ENCODE measurements around the gene EBNA1BP2. TPM values are rescaled to one million over a fixed set of nuclear protein-coding genes. Genes with fewer than 3 reads are reported as not detected.

The EBNA1BP2 gene
- total and polyA plus RNA-seq, 2 donors (not counting 3 experiments of a cell fraction or from before 2014, with no cell fraction given): 47.8 to 104 TPM

- peaks cover 0 to 4% of the 10 kb centered on the region in 2 experiments for H3K27me3 ChIP-seq (ENCODE audit: control insufficient read depth in 2 of 2, insufficient read depth in 2 of 2, low read length in 2 of 2)
Measured at GRCh38 chr1:43172527-43172972, 460 bp upstream of the EBNA1BP2 start.

GRCh38 chr1:43171312-43171875 lies 696 bp downstream of the EBNA1BP2 start:
- no TSS peak for BruUV-seq (replicated peaks)

More at GRCh38 chr1:43172527-43172972, 460 bp upstream of the EBNA1BP2 start:
- Histone ChIP-seq H3K4me1 (ENCODE audit: control insufficient read depth, extremely low read depth, insufficient read depth, low read length) (peaks cover 12% of the 10 kb centered on the region), H3K4me2 (ENCODE audit: insufficient read depth, low read length) (peak overlapping the region; percentile 21), H3K9me3 (replicated peaks; ENCODE audit: control insufficient read depth, insufficient read depth, low read length) (no peaks in the 10 kb centered on the region), H3K27ac (ENCODE audit: insufficient read depth, low read depth, low read length) (peak overlapping the region; percentile 30), H3K36me3 (ENCODE audit: control insufficient read depth in 2 of 2, extremely low read depth in 1 of 2, insufficient read depth in 2 of 2, low read length in 2 of 2) (peaks cover 8% of the 10 kb centered on the region in 2 experiments), H4K20me1 (replicated peaks; ENCODE audit: control insufficient read depth, extremely low read depth, insufficient read depth, low read length) (no peaks in the 10 kb centered on the region), H3K9ac (replicated peaks; ENCODE audit: extremely low read depth, insufficient read depth, low read length) (peak overlapping the region; percentile 43), H2AFZ (ENCODE audit: low read depth, low read length) (peak overlapping the region; percentile 77), H3K9me1 (replicated peaks; ENCODE audit: control insufficient read depth, extremely low read depth, insufficient read depth, low read length) (no peaks in the 10 kb centered on the region), H3K79me2 (ENCODE audit: control insufficient read depth, insufficient read depth, low read length) (peaks cover 30% of the 10 kb centered on the region), H3K4me3 (replicated peaks in 1 of 3; ENCODE audit: insufficient read depth in 1 of 3, low read depth in 1 of 3, low read length in 3 of 3) (peak overlapping the region; percentile 6 to 81 (median 51))
- DNase-seq (ENCODE audit: low read depth, low spot score): peak; percentile 77
- no peak for FAIRE-seq
- ChIA-PET POLR2A (interaction anchor here (3.5 kb wide), 1 partner anchor 34 kb away, joined by 23 read pairs; no protein-coding TSS in a partner anchor), CTCF (interaction anchor here (1.7 to 2.3 kb wide), 5 partner anchors 33 to 259 kb away, joined by 6 to 14 read pairs (median 9); no protein-coding TSS in a partner anchor)
- peak; percentile 67 for TF ChIP-seq MAX (IDR thresholded peaks at IDR 0.05; ENCODE audit: insufficient read depth, insufficient read length)
- TF ChIP-seq POLR2AphosphoS5 (IDR thresholded peaks at IDR 0.05; ENCODE audit: insufficient read depth, low read depth, low read length): no peak
- dilution Hi-C loops (cut with MboI; ENCODE audit: extremely low pct_ligation_motif_present, low sequenced_read_pairs): no loop called here
- no TSS peak for BruUV-seq (replicated peaks)
- intact Hi-C loops (cut with micrococcal nuclease): loop anchor here (1.0 kb wide), 2 partner anchors 35 to 129 kb away; no protein-coding TSS in a partner anchor

More at GRCh38 chr1:43171312-43171875, 696 bp downstream of the EBNA1BP2 start:
- Histone ChIP-seq H3K9ac (replicated peaks; ENCODE audit: extremely low read depth, insufficient read depth, low read length) (peak overlapping the region; percentile 43), H3K9me3 (replicated peaks; ENCODE audit: control insufficient read depth, insufficient read depth, low read length) (no peaks in the 10 kb centered on the region), H4K20me1 (replicated peaks; ENCODE audit: control insufficient read depth, extremely low read depth, insufficient read depth, low read length) (no peaks in the 10 kb centered on the region), H3K4me2 (ENCODE audit: insufficient read depth, low read length) (peak overlapping the region; percentile 94), H3K27me3 (ENCODE audit: control insufficient read depth in 2 of 2, insufficient read depth in 2 of 2, low read length in 2 of 2) (no peaks in the 10 kb centered on the region), H3K9me1 (replicated peaks; ENCODE audit: control insufficient read depth, extremely low read depth, insufficient read depth, low read length) (no peaks in the 10 kb centered on the region), H2AFZ (ENCODE audit: low read depth, low read length) (peak overlapping the region; percentile 77), H3K4me1 (ENCODE audit: control insufficient read depth, extremely low read depth, insufficient read depth, low read length) (peaks cover 12% of the 10 kb centered on the region), H3K79me2 (ENCODE audit: control insufficient read depth, insufficient read depth, low read length) (peaks cover 30% of the 10 kb centered on the region), H3K27ac (ENCODE audit: insufficient read depth, low read depth, low read length) (peak overlapping the region; percentile 30), H3K36me3 (ENCODE audit: control insufficient read depth in 2 of 2, extremely low read depth in 1 of 2, insufficient read depth in 2 of 2, low read length in 2 of 2) (peaks cover 8 to 15% of the 10 kb centered on the region in 2 experiments), H3K4me3 (replicated peaks in 1 of 3; ENCODE audit: insufficient read depth in 1 of 3, low read depth in 1 of 3, low read length in 3 of 3) (peak overlapping the region; percentile 6 to 81 (median 51))
- no peak for TF ChIP-seq FOS (IDR thresholded peaks at IDR 0.05; ENCODE audit: borderline replicate concordance, insufficient read depth, low read length)
- TF ChIP-seq GATA2 (IDR thresholded peaks at IDR 0.05; ENCODE audit: insufficient read depth, insufficient read length, low read depth, low read length): no peak
- TF ChIP-seq POLR2A (IDR thresholded peaks at IDR 0.05; ENCODE audit: low read depth, low read length): no peak
- TF ChIP-seq MYC (IDR thresholded peaks at IDR 0.05; ENCODE audit: low read depth, low read length): no peak
- no peak for TF ChIP-seq POLR2AphosphoS5 (IDR thresholded peaks at IDR 0.05; ENCODE audit: insufficient read depth, low read depth, low read length)
- no peak for TF ChIP-seq MAX (IDR thresholded peaks at IDR 0.05; ENCODE audit: insufficient read depth, insufficient read length)
- TF ChIP-seq, protein P1, sequence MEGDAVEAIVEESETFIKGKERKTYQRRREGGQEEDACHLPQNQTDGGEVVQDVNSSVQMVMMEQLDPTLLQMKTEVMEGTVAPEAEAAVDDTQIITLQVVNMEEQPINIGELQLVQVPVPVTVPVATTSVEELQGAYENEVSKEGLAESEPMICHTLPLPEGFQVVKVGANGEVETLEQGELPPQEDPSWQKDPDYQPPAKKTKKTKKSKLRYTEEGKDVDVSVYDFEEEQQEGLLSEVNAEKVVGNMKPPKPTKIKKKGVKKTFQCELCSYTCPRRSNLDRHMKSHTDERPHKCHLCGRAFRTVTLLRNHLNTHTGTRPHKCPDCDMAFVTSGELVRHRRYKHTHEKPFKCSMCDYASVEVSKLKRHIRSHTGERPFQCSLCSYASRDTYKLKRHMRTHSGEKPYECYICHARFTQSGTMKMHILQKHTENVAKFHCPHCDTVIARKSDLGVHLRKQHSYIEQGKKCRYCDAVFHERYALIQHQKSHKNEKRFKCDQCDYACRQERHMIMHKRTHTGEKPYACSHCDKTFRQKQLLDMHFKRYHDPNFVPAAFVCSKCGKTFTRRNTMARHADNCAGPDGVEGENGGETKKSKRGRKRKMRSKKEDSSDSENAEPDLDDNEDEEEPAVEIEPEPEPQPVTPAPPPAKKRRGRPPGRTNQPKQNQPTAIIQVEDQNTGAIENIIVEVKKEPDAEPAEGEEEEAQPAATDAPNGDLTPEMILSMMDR (IDR thresholded peaks at IDR 0.05; ENCODE audit: extremely low read depth in 1 of 2, insufficient read depth in 1 of 2, low read depth in 1 of 2, low read length in 2 of 2): no peak
- no peak for TF ChIP-seq JUN (IDR thresholded peaks at IDR 0.05; ENCODE audit: borderline replicate concordance, insufficient read depth, insufficient read length, low read depth)
- no peak for TF ChIP-seq EZH2 (IDR thresholded peaks at IDR 0.05; ENCODE audit: borderline replicate concordance, low read depth, low read length, severe bottlenecking)
- dilution Hi-C loops (cut with MboI; ENCODE audit: extremely low pct_ligation_motif_present, low sequenced_read_pairs) (no loop called here), intact Hi-C loops (cut with micrococcal nuclease) (no loop called here)
- POLR2A ChIA-PET: interaction anchor here (3.5 kb wide), 1 partner anchor 35 kb away, joined by 23 read pairs; no protein-coding TSS in a partner anchor
- DNase-seq (ENCODE audit: low read depth, low spot score) (peak; percentile 6), FAIRE-seq (peak; percentile 50)
- CTCF ChIA-PET: interaction anchor here (1.1 to 2.3 kb wide), 9 partner anchors 18 to 258 kb away, joined by 3 to 14 read pairs (median 6); no protein-coding TSS in a partner anchor
